HG02642 (cell line): ENCODE data around the gene SNX32.

Experiments used
- ATAC-seq: cut with Tn5 transposase; IDR thresholded peaks from one replicate; pipeline ENCODE4 v1.9.1; 2021; ENCODE audit warnings: mild to moderate bottlenecking; ENCODE audit not compliant: unreplicated experiment, poor library complexity

The SNX32 gene

GRCh38 chr11:65897020-65897471 is 63.3 kb downstream of the SNX32 start:
- no peak for ATAC-seq

GRCh38 chr11:65898656-65899355 is 65.0 kb downstream of the SNX32 start:
- ATAC-seq, result no peak

- ATAC-seq, result peak; percentile 1
Observed at GRCh38 chr11:65899356-65900124, 65.8 kb downstream of the SNX32 start.

- ATAC-seq, result peak; percentile 79
Observed at GRCh38 chr11:65900125-65900898, 66.5 kb downstream of the SNX32 start, which contains the start of gene FOSL1. TSS of gene FOSL1 (minus strand) at chr11:65900388. CDS start at chr11:65900339, 49 bp downstream.

- ATAC-seq, result no peak
Observed at GRCh38 chr11:65900899-65901180, 67.1 kb downstream of the SNX32 start.

- no peak for ATAC-seq
Observed at GRCh38 chr11:65903068-65903481, 69.3 kb downstream of the SNX32 start.
